Kidney (tissue), 14 donors: Measurements from ENCODE around the gene GALNT14. TPM values are rescaled to one million over a fixed set of nuclear protein-coding genes. Genes with fewer than 3 reads are reported as not detected.

Experiments used
- DNase-seq, 5 donors: peaks; one replicate each; pipeline ENCODE4 v3.0.0-alpha.2; 2013 to 2020
- FAIRE-seq: peaks from 2 replicates; lab custom pipeline; 2012; peaks lifted over from hg19 to GRCh38; lab: Jason Lieb, UNC
- H3K27ac ChIP-seq, 2 donors: one replicate each; pipeline ENCODE4 v1.7.0; 2013; ENCODE audit warnings: low read depth in 2 of 2, low read length in 2 of 2, inconsistent platforms in 1 of 2
- H3K27me3 ChIP-seq: one replicate; pipeline ENCODE4 v1.7.1; 2013; ENCODE audit warnings: low read length, inconsistent platforms; ENCODE audit not compliant: control insufficient read depth, insufficient read depth
- H3K36me3 ChIP-seq, 3 donors: one replicate each; pipeline versions ENCODE4 v1.7.0 to v1.7.1; 2013; ENCODE audit warnings: low read length in 3 of 3, control low read depth in 1 of 3, inconsistent platforms in 1 of 3; ENCODE audit not compliant: insufficient read depth in 3 of 3, control insufficient read depth in 2 of 3
- H3K4me1 ChIP-seq, 3 donors: one replicate each; pipeline versions ENCODE4 v1.7.0 to v1.7.1; 2013; ENCODE audit warnings: low read length in 3 of 3, inconsistent platforms in 1 of 3, low read depth in 1 of 3; ENCODE audit not compliant: control insufficient read depth in 2 of 3, insufficient read depth in 2 of 3
- H3K4me3 ChIP-seq, 3 donors: one replicate each; pipeline versions ENCODE4 v1.7.0 to v1.8.1; 2013; ENCODE audit warnings: low read length in 3 of 3, control low read depth in 1 of 3, inconsistent platforms in 1 of 3
- H3K9ac ChIP-seq, 3 donors: one replicate each; pipeline versions ENCODE4 v1.7.0 to v1.7.1; 2013; ENCODE audit warnings: low read length in 3 of 3, control low read depth in 1 of 3, inconsistent platforms in 1 of 3
- H3K9me3 ChIP-seq, 3 donors: one replicate each; pipeline versions ENCODE4 v1.7.0 to v1.7.1; 2013; ENCODE audit warnings: low read length in 3 of 3, control low read depth in 1 of 3, inconsistent platforms in 1 of 3; ENCODE audit not compliant: control insufficient read depth in 2 of 3, insufficient read depth in 1 of 3
- intact Hi-C: fragments of 100-400 bp; cut with DNase I; formaldehyde crosslinking; loops from one replicate; pipeline ENCODE4 v1.11.1; 2022
- polyA plus RNA-seq: library from polyadenylated mRNA; stranded (reverse); fragments of 350-450 nt; fragmentation: Illumina TruSeq; extraction: RNeasy Lipid Tissue Mini Kit (QIAGEN cat#74804); gene quantifications from one replicate; pipeline ENCODE4 v1.2.3, GENCODE V29; 2014; ENCODE audit warnings: low read depth, low replicate concordance; ENCODE audit not compliant: insufficient read depth
- total RNA-seq: library from RNA; stranded (reverse); fragmentation: NEBNext Ultra II Directional; extraction: Animal tissue kit (Norgen Biotek cat#: 25700); gene quantifications from one replicate; pipeline ENCODE4 v1.2.1, GENCODE V29; 2021
- TF ChIP-seq, protein P1 (sequence below): IDR thresholded peaks from 3 replicates; pipeline ENCODE4 v1.5.1; 2012; ENCODE audit warnings: mild to moderate bottlenecking, moderate library complexity, borderline replicate concordance; ENCODE audit not compliant: insufficient read depth; ENCODE audit errors: extremely low read depth
- donor health status: control.
- donor health status: control.
- donor health status: control.
- donor health status: control.
- donor health status: control.
- donor health status: DM: yes; HTN: yes; CAD: no.
- donor health status: Normal renal cell carcinoma (clear cell type).

Gene GALNT14
- total and polyA plus RNA-seq, 2 donors from 2014 or later: 84.6 to 90.3 TPM

DNA sequence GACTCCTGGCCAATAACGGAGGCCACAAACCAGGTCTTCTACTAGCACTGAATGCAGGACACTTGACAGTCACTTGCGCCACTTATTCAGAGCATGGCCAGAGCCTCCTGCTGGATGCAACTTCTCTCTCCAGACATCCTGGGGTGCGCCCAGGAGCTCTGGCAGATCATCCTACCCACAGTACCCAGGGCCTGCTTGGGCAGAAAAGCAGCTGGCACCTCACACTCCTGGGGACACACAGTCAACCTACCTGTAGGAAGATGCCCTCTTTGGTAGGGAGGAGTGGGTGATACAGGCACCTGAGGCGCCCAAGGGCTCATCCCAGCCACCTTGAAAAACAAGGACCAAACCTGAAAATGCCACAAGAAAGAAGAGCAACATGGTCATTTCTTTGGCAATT is 13.3 kb downstream of the GALNT14 start:
- H3K4me3 ChIP-seq: no peak overlapping the region
- TF ChIP-seq, protein P1, sequence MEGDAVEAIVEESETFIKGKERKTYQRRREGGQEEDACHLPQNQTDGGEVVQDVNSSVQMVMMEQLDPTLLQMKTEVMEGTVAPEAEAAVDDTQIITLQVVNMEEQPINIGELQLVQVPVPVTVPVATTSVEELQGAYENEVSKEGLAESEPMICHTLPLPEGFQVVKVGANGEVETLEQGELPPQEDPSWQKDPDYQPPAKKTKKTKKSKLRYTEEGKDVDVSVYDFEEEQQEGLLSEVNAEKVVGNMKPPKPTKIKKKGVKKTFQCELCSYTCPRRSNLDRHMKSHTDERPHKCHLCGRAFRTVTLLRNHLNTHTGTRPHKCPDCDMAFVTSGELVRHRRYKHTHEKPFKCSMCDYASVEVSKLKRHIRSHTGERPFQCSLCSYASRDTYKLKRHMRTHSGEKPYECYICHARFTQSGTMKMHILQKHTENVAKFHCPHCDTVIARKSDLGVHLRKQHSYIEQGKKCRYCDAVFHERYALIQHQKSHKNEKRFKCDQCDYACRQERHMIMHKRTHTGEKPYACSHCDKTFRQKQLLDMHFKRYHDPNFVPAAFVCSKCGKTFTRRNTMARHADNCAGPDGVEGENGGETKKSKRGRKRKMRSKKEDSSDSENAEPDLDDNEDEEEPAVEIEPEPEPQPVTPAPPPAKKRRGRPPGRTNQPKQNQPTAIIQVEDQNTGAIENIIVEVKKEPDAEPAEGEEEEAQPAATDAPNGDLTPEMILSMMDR: no peak
- H3K9ac ChIP-seq: no peak overlapping the region
- H3K9me3 ChIP-seq: no peaks in the 10 kb centered on the region
- intact Hi-C loops: no loop called here
- peaks cover 0 to 32% (median 13%) of the 10 kb centered on the region in 3 donors for H3K4me1 ChIP-seq
- H3K27me3 ChIP-seq: no peaks in the 10 kb centered on the region
- peak overlapping the region in 1 of 2 donors; percentile 18 for H3K27ac ChIP-seq
- no peak for FAIRE-seq
- peaks cover 0 to 10% (median 0%) of the 10 kb centered on the region in 3 donors for H3K36me3 ChIP-seq
- DNase-seq: no peak

- peaks cover 0 to 23% (median 13%) of the 10 kb centered on the region in 3 donors for H3K4me1 ChIP-seq
- intact Hi-C loops: no loop called here
- no peak overlapping the region for H3K27ac ChIP-seq
- no peak overlapping the region for H3K4me3 ChIP-seq
- H3K36me3 ChIP-seq: peaks cover 0 to 10% (median 0%) of the 10 kb centered on the region in 3 donors
- TF ChIP-seq, protein P1: no peak
- FAIRE-seq (no peak), DNase-seq (no peak)
- no peaks in the 10 kb centered on the region for H3K27me3 ChIP-seq
- no peaks in the 10 kb centered on the region for H3K9me3 ChIP-seq
- H3K9ac ChIP-seq: no peak overlapping the region
These were observed 16.1 kb downstream of the GALNT14 start for GRCh38 chr2:31122133-31122532.

GRCh38 chr2:31113765-31114164 is 24.5 kb downstream of the GALNT14 start:
- H3K4me1 ChIP-seq: peaks cover 0 to 4% (median 0%) of the 10 kb centered on the region in 3 donors
- TF ChIP-seq, protein P1: no peak
- FAIRE-seq: no peak

GRCh38 chr2:31112544-31112943 is 25.7 kb downstream of the GALNT14 start:
- FAIRE-seq: no peak
- DNase-seq: no peak
- TF ChIP-seq, protein P1: no peak
- Histone ChIP-seq H3K9ac (no peak overlapping the region), H3K4me1 (peaks cover 0 to 4% (median 0%) of the 10 kb centered on the region in 3 donors), H3K4me3 (no peak overlapping the region), H3K27ac (no peak overlapping the region), H3K36me3 (no peaks in the 10 kb centered on the region), H3K27me3 (no peaks in the 10 kb centered on the region), H3K9me3 (no peaks in the 10 kb centered on the region)
- intact Hi-C loops: no loop called here

More at GRCh38 chr2:31113765-31114164, 24.5 kb downstream of the GALNT14 start:
- no peak overlapping the region for H3K9ac ChIP-seq
- H3K27ac ChIP-seq: no peak overlapping the region
- no peaks in the 10 kb centered on the region for H3K27me3 ChIP-seq
- H3K4me3 ChIP-seq: no peak overlapping the region
- H3K36me3 ChIP-seq: no peaks in the 10 kb centered on the region
- intact Hi-C loops: no loop called here
- DNase-seq: no peak
- H3K9me3 ChIP-seq: no peaks in the 10 kb centered on the region
